Renal cortex interstitium (tissue), 15 donors: ENCODE results near the gene PPP1R16B. TPM values are rescaled to one million over a fixed set of nuclear protein-coding genes. Genes with fewer than 3 reads are reported as not detected.

ENCODE experiments used
- DNase-seq, 11 donors: peaks; one replicate each; pipeline ENCODE4 v3.0.0-alpha.2; 2013; ENCODE audit warnings: low read depth in 9 of 11, low spot score in 4 of 11; ENCODE audit errors: extremely low read depth in 1 of 11
- long read RNA-seq, 16 experiments: transcript quantifications; one replicate each; lab custom pipeline, GENCODE V29; 2026
- polyA plus RNA-seq, 3 donors: library from polyadenylated mRNA; unstranded; fragments of 120-200 nt; gene quantifications; one replicate each; pipeline ENCODE4 v1.2.1, GENCODE V29; 2013; ENCODE audit not compliant: insufficient read length in 3 of 3

The PPP1R16B gene
- 1 to 10 TPM; 7.4 to 8.1 (median 7.5) TPM for polyA plus RNA-seq
- long read RNA-seq, donor 1, full-length matches to known transcripts = 1 of 1 reads
- long read RNA-seq, donor 1, partial matches to known transcripts = 0 of 1 reads
- long read RNA-seq, donor 1, other reads (novel, unspliced or antisense) = 0 of 1 reads
- long read RNA-seq, donor 2, full-length matches to known transcripts = 1 of 1 reads
- long read RNA-seq, donor 2, partial matches to known transcripts = 0 of 1 reads
- long read RNA-seq, donor 2, other reads (novel, unspliced or antisense) = 0 of 1 reads
- long read RNA-seq, donor 3, full-length matches to known transcripts = 3 of 3 reads
- long read RNA-seq, donor 3, partial matches to known transcripts = 0 of 3 reads
- long read RNA-seq, donor 3, other reads (novel, unspliced or antisense) = 0 of 3 reads
- long read RNA-seq, donor 4, full-length matches to known transcripts = 1 of 1 reads
- long read RNA-seq, donor 4, partial matches to known transcripts = 0 of 1 reads
- long read RNA-seq, donor 4, other reads (novel, unspliced or antisense) = 0 of 1 reads
- long read RNA-seq, donor 5, full-length matches to known transcripts = 3 of 3 reads
- long read RNA-seq, donor 5, partial matches to known transcripts = 0 of 3 reads
- long read RNA-seq, donor 5, other reads (novel, unspliced or antisense) = 0 of 3 reads
- long read RNA-seq, donor 6 = 0 reads
- long read RNA-seq, donor 7 = 0 reads
- long read RNA-seq, donor 8, full-length matches to known transcripts = 1 of 1 reads
- long read RNA-seq, donor 8, partial matches to known transcripts = 0 of 1 reads
- long read RNA-seq, donor 8, other reads (novel, unspliced or antisense) = 0 of 1 reads
- long read RNA-seq, donor 9, full-length matches to known transcripts = 1 of 1 reads
- long read RNA-seq, donor 9, partial matches to known transcripts = 0 of 1 reads
- long read RNA-seq, donor 9, other reads (novel, unspliced or antisense) = 0 of 1 reads
- long read RNA-seq, donor 10, full-length matches to known transcripts = 1 of 1 reads
- long read RNA-seq, donor 10, partial matches to known transcripts = 0 of 1 reads
- long read RNA-seq, donor 10, other reads (novel, unspliced or antisense) = 0 of 1 reads
- long read RNA-seq, donor 11, full-length matches to known transcripts = 2 of 2 reads
- long read RNA-seq, donor 11, partial matches to known transcripts = 0 of 2 reads
- long read RNA-seq, donor 11, other reads (novel, unspliced or antisense) = 0 of 2 reads
- long read RNA-seq, donor 12, full-length matches to known transcripts = 1 of 1 reads
- long read RNA-seq, donor 12, partial matches to known transcripts = 0 of 1 reads
- long read RNA-seq, donor 12, other reads (novel, unspliced or antisense) = 0 of 1 reads
- long read RNA-seq, donor 13, full-length matches to known transcripts = 2 of 2 reads
- long read RNA-seq, donor 13, partial matches to known transcripts = 0 of 2 reads
- long read RNA-seq, donor 13, other reads (novel, unspliced or antisense) = 0 of 2 reads
- long read RNA-seq, donor 14, full-length matches to known transcripts = 3 of 3 reads
- long read RNA-seq, donor 14, partial matches to known transcripts = 0 of 3 reads
- long read RNA-seq, donor 14, other reads (novel, unspliced or antisense) = 0 of 3 reads
- long read RNA-seq, donor 15 = 0 reads
- long read RNA-seq, donor 16, full-length matches to known transcripts = 3 of 3 reads
- long read RNA-seq, donor 16, partial matches to known transcripts = 0 of 3 reads
- long read RNA-seq, donor 16, other reads (novel, unspliced or antisense) = 0 of 3 reads

DNA sequence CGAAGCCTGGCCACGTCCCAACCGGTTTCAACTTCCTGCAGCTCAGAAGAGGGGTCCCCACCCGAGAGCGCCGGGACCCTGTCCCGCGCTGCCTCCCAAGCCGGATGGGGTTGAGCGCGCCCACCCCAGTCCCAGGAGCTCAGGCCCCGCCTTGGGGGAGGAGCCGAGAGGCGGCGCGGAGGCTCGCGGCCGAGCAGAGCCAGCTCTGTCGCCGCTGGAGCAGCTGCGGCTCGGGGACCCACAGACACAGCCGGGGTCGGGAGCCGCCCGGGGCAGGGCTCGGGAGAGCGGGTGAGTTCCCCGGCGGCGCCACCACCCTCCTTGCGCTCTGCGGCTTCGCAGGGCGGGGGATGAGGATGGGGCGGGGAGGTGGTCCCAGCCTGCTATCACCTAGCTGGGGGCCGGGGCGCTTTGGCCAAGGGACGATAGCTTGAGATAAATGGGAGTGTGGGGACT is at the start of gene PPP1R16B:
Gene PPP1R16B, plus strand, starts transcription at position 196 of the 456 bp plus-strand sequence. CDS start 30,229 bp downstream, outside the sequence.
- DNase-seq = peak in 4 of 11 donors; percentile 55 to 56 (median 55)

DNA sequence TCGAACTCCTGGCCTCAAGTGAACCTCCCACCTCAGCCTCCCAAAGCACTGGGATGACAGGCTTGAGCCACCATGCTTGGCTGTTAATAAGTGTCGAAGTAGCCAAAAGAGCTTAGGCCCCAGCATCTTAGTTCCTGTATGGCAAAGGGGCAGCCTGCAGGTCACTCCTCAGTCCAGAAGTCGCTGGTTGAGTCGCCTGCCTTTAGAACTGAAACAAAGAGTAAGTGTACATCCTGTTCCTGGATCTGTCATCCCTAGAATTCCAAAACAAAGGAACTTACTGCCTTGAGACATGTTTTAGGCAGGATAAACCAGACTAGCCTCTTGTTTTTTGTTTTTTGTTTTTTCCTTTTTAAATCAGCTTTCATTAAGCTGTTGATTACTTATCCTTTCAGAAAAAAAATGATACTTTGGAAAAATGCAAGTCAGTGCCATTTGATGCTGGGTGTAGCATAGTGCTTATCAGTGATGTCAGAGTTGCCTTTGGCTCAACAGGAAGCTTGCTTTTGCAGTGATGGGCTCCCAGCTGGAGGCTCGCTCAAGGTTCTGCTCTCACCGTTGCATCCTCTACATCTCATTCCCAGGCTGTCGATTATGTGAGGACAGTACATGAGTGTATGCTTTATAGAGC is 48.2 kb upstream of the PPP1R16B start:
- DNase-seq = no peak

DNA sequence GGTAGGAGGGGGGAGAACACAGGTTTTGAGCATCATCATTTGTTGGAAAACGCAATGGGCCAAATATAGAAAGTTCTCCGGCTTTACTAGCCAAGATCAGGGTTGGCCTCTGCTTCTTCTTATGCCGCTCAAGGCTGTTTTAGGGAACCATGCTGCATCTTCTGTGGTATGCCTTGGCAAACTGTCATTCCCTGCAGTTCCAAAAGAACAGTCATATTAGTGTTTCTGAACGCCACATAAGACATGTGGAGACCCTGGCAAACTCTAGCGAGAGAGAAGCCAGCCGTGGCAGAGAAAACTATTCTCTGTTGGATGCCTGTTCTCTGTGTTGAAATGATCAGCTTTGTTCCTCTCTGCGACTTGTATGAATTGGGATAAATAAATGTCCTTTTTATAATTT is 46.4 kb upstream of the PPP1R16B start:
- no peak for DNase-seq

DNA sequence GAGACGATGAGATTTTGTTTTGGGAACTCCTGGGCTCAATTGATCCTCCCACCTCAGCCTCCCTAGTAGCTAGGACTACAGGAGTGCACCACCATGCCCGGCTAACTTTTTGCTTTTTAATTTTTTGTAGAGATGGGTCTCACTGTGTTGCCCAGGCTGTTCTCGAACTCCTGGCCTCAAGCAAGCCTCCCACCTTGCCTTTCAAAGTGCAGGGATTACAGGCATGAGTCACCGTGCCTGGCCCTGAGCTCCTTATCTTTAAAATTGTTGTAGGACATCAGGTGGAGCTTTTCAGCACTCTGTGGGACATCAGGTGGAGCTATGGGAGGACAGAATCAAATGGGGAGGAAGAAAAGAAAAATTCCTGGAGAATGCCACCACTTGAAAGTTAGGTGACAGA is 44.5 kb upstream of the PPP1R16B start:
- DNase-seq = no peak

DNA sequence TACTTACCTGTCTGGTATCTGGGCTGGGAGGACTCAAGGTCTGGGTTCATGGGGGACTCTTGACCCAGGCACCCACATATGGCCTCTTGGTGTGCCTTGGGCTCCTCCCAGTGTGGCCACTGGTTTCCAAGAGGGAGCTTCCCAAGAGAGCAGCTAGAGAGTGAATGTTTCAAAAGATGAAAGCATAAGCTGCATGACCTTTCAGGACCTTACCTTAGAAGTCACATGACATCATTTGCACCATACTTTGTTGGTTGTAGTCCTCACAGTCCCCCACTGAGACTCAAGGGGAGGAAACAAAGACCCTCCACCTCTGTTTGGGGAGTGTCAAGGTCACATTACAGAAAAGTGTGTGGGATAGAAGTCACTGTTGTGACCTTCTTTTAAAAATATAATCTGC is 43.3 kb upstream of the PPP1R16B start:
- DNase-seq = no peak

DNA sequence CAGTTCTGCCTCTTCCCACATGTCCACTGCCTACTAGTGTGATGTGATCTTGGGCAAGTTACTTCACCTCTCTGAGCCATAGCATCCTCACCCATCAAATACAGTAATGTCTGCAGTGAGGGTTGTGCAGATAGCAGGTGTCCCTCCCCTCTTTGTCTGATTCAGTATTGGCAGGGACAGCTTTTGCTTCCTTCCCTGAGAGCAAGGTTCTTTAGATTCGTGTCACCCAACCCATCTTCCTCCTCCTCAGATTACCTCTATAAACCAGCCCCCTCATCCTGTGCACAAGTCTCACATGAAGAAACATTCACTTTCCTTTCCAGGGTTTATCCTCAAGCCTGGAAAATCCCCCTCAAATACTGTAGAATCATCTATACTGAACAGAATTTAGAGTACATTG is 41.9 kb upstream of the PPP1R16B start:
- no peak for DNase-seq

DNA sequence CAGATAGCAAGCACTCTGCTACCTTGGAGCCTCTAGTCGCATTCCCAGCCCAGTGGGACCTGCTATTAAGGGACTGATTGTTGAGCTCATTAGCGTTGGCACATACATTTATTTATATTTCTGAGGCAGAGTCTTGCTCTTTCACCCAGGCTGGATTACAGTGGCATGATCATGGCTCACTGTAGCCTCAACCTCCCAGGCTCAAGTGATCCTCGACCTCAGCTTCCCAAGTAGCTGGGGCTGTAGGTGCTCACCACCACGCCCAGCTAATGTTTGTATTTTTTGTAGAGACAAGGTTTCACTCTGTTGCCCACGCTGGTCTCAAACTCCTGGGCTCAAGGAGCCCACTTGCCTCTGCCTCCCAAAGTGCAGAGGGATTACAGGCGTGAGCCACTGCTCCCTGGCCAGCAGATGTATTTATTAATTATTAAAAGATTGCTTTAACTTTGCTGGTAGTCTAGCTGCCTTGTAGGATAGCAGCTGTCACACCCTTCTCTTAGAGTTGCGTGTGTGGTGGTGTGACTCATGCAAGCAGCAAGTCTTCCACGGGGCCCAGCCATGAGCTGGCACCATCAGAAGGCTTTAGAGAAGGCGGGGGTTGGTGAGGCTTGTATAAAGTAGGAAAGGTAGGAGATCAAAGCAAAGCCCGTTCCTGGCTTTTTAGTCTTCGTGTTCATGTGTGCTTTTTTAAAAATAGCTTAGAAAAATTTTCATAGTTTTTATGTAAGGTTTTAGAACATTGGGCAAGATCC is 40.8 kb upstream of the PPP1R16B start:
- DNase-seq = no peak

DNA sequence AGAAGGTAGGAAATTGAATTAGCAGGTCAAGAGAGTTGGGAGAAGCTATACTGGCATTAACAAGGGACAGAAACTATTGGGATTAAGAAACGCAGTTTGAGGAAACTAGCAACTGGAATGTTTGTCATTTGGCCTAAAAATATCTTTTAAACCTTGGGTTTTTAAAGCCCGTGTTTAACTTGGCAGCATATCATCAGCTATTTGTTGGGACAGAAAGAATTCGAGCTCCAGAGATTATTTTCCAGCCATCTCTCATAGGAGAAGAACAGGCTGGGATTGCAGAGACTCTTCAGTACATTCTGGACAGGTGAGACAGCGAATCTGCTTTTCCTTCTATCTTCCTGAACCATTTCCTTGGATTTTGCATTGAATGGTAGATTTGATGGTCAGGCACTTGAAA is 39.4 kb upstream of the PPP1R16B start:
- DNase-seq = no peak

DNA sequence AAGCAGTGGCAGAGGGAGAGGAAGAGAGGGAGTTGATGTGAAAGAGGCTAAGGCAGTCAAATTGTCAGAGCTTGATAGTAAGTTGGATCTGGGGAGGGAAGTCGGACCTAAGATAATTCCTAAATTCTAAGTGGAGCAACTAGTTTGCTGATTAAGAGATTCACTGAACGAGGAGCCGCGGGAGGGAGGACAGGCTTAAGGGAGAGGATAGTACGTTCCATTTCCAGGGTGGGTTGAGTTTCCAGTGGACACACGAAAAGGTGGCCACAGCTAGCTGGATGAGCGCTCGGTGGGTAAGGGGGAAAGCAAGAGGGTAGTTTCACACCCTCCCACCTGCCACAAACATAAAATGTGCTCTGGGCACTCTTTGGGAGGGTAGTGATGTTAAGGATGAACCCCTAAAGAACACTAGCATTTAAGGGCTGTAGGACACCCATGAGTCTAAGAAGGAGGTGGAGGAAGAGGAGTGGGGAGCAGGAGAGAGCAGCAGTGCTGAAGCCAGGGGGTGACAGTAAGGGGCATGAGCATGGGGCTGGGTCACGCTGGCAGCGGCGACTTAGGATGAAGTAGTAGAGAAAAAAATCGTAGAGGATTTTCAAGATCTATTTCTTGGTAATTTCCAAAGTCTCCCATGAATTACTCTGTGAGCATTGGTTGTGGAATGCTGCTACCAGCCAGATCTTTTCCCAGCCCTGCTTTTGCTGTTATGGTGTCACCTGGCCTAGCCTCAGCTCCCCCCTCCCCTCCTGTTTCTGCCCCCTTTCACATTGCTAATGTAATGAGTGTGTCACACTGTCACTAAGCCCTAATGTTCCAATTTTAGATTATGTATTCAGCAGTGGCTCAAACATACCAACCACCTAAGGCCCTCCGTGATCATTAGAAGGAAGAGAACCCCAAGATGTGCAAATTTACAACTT is 35.9 kb upstream of the PPP1R16B start:
- DNase-seq = no peak

DNA sequence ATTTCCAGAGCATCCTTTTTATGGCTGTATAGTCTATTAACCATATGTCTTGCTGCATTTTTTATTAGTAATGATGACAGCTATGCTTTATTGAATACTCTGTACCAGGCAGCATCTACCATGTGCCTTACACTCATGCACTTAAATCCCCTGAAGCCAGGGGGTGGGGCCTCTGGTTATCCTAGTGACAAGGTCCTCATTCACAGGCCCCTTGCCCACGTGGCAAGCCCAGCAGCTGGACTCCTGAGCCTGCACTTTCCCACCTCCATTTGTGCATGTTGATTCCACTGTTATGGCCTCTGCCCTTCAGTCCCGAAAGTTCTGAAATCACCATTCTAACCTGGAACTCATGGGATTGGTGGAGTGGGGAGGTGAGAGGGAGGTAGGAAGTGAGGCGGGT is 35.0 kb upstream of the PPP1R16B start:
- no peak for DNase-seq

DNA sequence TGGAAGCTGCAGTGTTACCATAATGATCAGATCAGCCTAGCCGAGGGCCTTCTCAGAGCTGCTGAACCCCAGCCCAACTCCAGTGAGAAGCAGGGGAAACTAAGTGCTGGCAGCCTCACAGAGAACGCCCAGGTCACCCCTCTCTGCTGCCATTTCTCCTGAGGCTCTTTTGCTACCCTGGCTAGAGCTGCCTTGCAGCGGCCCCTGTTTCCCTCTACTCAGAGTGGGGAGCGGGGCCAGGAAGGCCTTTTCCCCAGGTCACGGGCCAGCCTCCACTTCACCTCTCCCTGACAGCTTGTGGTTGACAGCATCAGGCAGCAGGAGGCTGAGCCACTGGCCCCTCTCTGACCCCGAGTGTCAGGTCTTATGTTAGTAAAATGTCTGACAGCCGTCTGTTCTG is 34.5 kb upstream of the PPP1R16B start:
- no peak for DNase-seq

DNA sequence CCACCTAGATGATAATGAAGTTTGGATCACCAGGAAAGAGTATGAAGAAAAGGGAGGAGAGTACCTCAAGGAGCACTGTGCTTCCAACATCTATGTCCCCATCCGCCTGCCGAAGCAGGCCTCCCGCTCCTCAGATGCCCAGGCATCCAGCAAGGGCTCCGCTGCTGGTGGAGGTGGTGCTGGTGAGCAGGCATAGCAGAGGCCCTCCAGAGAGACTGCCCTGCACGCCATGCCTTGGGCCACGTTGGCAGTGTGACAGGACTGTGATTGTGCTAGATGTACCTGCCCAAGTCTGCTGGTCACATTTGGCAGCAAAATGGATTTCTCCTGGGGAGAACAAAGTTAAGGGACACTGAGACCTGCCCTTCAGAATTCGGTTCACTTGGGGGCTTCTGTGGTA is 33.9 kb upstream of the PPP1R16B start:
- no peak for DNase-seq

DNA sequence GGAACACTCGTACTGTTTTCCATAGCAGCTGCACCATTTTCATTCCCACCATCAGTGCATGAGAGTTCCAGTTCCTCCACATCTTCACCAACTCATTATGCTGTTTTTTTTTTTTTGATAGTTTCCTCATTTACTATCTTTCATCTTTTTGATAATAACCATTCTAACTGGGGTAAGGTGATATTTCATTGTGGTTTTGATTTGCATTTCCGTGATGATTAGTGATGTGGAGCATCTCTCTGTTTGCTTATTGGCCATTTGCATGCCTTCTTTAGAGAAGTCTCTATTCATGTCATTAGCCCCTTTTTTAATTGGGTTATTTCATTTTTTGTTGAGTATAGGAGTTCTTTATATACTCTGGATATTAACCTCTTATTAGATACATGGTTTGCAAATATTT is 31.3 kb upstream of the PPP1R16B start:
- no peak for DNase-seq

DNA sequence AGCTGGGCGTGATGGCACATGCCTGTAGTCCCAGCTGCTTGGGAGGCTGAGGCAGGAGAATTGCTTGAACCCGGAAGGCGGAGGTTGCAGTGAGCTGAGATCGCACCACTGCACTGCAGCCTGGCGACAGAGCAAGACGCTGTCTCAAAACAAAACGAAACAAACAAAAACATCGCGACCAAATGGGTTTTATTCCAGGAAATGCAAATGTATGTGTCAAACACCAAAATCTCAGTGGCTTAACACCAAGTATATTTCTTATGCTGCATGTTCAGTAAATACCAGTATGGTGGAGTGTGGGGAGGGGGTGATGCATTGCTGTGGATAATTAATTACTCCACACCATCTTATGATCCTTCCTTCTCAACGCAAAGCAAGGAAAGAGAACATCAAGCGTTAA is 29.1 kb upstream of the PPP1R16B start:
- no peak for DNase-seq

DNA sequence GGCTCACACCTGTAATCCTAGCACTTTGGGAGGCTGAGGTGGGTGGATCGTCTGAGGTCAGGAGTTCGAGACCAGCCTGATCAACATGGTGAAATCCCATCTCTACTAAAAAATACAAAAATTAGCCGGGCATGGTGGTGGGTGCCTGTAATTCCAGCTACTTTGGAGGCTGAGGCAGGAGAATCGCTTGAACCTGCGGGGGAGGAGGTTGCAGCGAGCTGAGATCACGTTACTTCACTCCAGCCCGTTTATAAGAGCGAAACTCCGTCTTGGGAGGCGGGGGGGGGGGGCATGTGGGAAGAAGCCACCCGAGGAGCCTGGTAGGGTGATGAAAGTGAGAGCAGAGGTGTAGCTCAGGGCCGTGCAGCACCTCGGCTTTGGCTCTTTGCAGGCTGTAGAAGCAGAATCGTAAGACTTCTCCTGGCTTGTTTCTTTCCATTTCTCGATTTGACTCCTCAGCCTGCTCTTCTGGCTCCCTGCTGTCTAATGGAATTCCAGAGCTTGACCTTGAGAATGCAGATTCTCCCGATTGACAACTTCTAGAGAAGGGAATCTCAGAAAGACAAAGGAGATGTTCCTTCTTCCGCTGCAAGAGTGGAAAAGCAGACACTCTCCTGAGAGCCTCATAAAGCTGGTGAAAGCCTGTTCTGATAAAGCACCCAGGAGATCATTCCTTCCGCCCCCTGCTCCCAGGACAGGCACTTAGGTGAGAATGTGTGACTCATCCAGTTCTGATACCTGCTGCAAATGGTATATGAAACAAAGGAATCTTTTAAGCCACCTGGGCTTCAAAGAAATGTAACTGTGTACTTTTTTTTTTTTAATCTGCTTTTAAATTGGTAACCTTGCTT is 26.0 kb upstream of the PPP1R16B start:
- DNase-seq = no peak
